Ishikawa (cell line): ENCODE data around the gene UBA6.
A peak's percentile ranks its signal among the peaks of the same experiment; 100 is the strongest.

Experiments
- CEBPB ChIP-seq: IDR thresholded peaks from 2 replicates; pipeline ENCODE4 v1.6.1; 2012
- CREB1 ChIP-seq: IDR thresholded peaks from 2 replicates; pipeline ENCODE4 v1.6.1; 2012; ENCODE audit warnings: low read depth
- EGR1 ChIP-seq: IDR thresholded peaks from 2 replicates; pipeline ENCODE4 v1.6.1; 2012
- EP300 ChIP-seq: IDR thresholded peaks from 2 replicates; pipeline ENCODE4 v1.6.1; 2012; ENCODE audit warnings: borderline replicate concordance
- FOXM1 ChIP-seq: IDR thresholded peaks from 2 replicates; pipeline ENCODE4 v1.6.1; 2012; ENCODE audit warnings: low read depth, borderline replicate concordance
- MAX ChIP-seq: IDR thresholded peaks from 2 replicates; pipeline ENCODE4 v1.6.1; 2012
- NFIC ChIP-seq: IDR thresholded peaks from 2 replicates; pipeline ENCODE4 v1.6.1; 2012
- RAD21 ChIP-seq: IDR thresholded peaks from 2 replicates; pipeline ENCODE4 v1.6.1; 2012; ENCODE audit warnings: low read depth
- REST ChIP-seq: IDR thresholded peaks from 2 replicates; pipeline ENCODE4 v1.6.1; 2012; ENCODE audit warnings: low read depth, mild to moderate bottlenecking
- TAF1 ChIP-seq: IDR thresholded peaks from 2 replicates; pipeline ENCODE4 v1.6.1; 2012; ENCODE audit warnings: low read depth, mild to moderate bottlenecking
- TCF12 ChIP-seq: IDR thresholded peaks from 2 replicates; pipeline ENCODE4 v1.6.1; 2012; ENCODE audit warnings: low read depth
- TEAD4 ChIP-seq: IDR thresholded peaks from 2 replicates; pipeline ENCODE4 v1.6.1; 2012
- USF1 ChIP-seq: IDR thresholded peaks from 2 replicates; pipeline ENCODE4 v1.6.1; 2012
- YY1 ChIP-seq: IDR thresholded peaks from 2 replicates; pipeline ENCODE4 v1.6.1; 2012; ENCODE audit warnings: low read depth
- ZBTB7A ChIP-seq: IDR thresholded peaks from 2 replicates; pipeline ENCODE4 v1.6.1; 2012; ENCODE audit warnings: low read depth

UBA6 gene

GRCh38 chr4:67721770-67722597 lies 21.0 kb upstream of the UBA6 start:
- no peak for TF ChIP-seq USF1
- TF ChIP-seq TCF12: no peak
- 0 out of 2 replicates have a peak, but pooled peaks have one; percentile 35 for TF ChIP-seq MAX
- peak; percentile 52 for TF ChIP-seq TEAD4
- TF ChIP-seq TAF1: no peak
- TF ChIP-seq YY1: peak; percentile 81
- no peak for TF ChIP-seq NFIC
- no peak for TF ChIP-seq EGR1

GRCh38 chr4:67721315-67721769 lies 20.4 kb upstream of the UBA6 start:
- TF ChIP-seq TEAD4 (no peak), USF1 (no peak)

GRCh38 chr4:67719953-67720617 lies 19.1 kb upstream of the UBA6 start:
- no peak for TF ChIP-seq CEBPB
- no peak for TF ChIP-seq TAF1
- TF ChIP-seq RAD21: no peak
- no peak for TF ChIP-seq EGR1
- TF ChIP-seq MAX: no peak
- TF ChIP-seq TCF12: no peak
- TF ChIP-seq FOXM1: no peak
- no peak for TF ChIP-seq YY1

- TF ChIP-seq TEAD4 (no peak), REST (no peak), NFIC (no peak)
Measured at GRCh38 chr4:67718848-67719247, 17.9 kb upstream of the UBA6 start.

GRCh38 chr4:67717586-67717985 lies 16.6 kb upstream of the UBA6 start:
- no peak for TF ChIP-seq EGR1

GRCh38 chr4:67714955-67715354 lies 14.0 kb upstream of the UBA6 start:
- no peak for TF ChIP-seq TEAD4
- no peak for TF ChIP-seq TAF1

GRCh38 chr4:67714248-67714583 lies 13.3 kb upstream of the UBA6 start:
- no peak for TF ChIP-seq MAX
- no peak for TF ChIP-seq CEBPB
- TF ChIP-seq EGR1: no peak
- no peak for TF ChIP-seq YY1
- no peak for TF ChIP-seq ZBTB7A
- no peak for TF ChIP-seq NFIC
- no peak for TF ChIP-seq FOXM1
- TF ChIP-seq RAD21: no peak
- no peak for TF ChIP-seq USF1
- TF ChIP-seq REST: no peak
- TF ChIP-seq CREB1: no peak
- TF ChIP-seq TEAD4: no peak
- TF ChIP-seq TCF12: no peak
- no peak for TF ChIP-seq TAF1
- no peak for TF ChIP-seq EP300
